Immature natural killer cell (primary cell): ENCODE results near the gene FLNB. TPM values are rescaled to one million over a fixed set of nuclear protein-coding genes. Genes with fewer than 3 reads are reported as not detected.

Experiments used
- DNase-seq, 3 donors: peaks; one replicate each; pipeline ENCODE4 v3.0.0; 2022; ENCODE audit warnings: mixed read lengths in 1 of 3
- H3K27ac Mint-ChIP-seq, 6 donors: one replicate each; pipeline ENCODE4 v1.8.0; 2020; ENCODE audit warnings: mixed read lengths in 6 of 6, mild to moderate bottlenecking in 5 of 6, inconsistent platforms in 4 of 6, moderate library complexity in 3 of 6
- H3K27me3 Mint-ChIP-seq, 3 donors: one replicate each; pipeline ENCODE4 v1.8.0; 2020 to 2021; ENCODE audit warnings: low read depth in 3 of 3, mild to moderate bottlenecking in 3 of 3, mixed read lengths in 3 of 3, moderate library complexity in 3 of 3, inconsistent platforms in 1 of 3
- H3K36me3 Mint-ChIP-seq, 3 donors: one replicate each; pipeline ENCODE4 v1.8.0; 2020; ENCODE audit warnings: mixed read lengths in 3 of 3, inconsistent platforms in 2 of 3, mild to moderate bottlenecking in 2 of 3
- H3K4me1 Mint-ChIP-seq, 2 donors: one replicate each; pipeline ENCODE4 v1.8.0; 2020; ENCODE audit warnings: inconsistent platforms in 2 of 2, mild to moderate bottlenecking in 2 of 2, mixed read lengths in 2 of 2, moderate library complexity in 1 of 2
- H3K4me3 Mint-ChIP-seq, 5 donors: one replicate each; pipeline ENCODE4 v1.8.0; 2020; ENCODE audit warnings: mild to moderate bottlenecking in 5 of 5, mixed read lengths in 5 of 5, inconsistent platforms in 3 of 5, moderate library complexity in 3 of 5
- H3K9me3 Mint-ChIP-seq, 6 donors: one replicate each; pipeline ENCODE4 v1.8.0; 2020; ENCODE audit warnings: mild to moderate bottlenecking in 6 of 6, mixed read lengths in 6 of 6, inconsistent platforms in 4 of 6, moderate library complexity in 3 of 6
- polyA plus RNA-seq, 3 donors: library from polyadenylated mRNA; unstranded; fragments of 300-500 nt; fragmentation: Illumina TruSeq; gene quantifications; one replicate each; pipeline ENCODE4 v1.2.3, GENCODE V29; 2021

The FLNB gene
- polyA plus RNA-seq, 3 donors from 2014 or later = 0.94 to 14.9 (median 7.5) TPM

DNA sequence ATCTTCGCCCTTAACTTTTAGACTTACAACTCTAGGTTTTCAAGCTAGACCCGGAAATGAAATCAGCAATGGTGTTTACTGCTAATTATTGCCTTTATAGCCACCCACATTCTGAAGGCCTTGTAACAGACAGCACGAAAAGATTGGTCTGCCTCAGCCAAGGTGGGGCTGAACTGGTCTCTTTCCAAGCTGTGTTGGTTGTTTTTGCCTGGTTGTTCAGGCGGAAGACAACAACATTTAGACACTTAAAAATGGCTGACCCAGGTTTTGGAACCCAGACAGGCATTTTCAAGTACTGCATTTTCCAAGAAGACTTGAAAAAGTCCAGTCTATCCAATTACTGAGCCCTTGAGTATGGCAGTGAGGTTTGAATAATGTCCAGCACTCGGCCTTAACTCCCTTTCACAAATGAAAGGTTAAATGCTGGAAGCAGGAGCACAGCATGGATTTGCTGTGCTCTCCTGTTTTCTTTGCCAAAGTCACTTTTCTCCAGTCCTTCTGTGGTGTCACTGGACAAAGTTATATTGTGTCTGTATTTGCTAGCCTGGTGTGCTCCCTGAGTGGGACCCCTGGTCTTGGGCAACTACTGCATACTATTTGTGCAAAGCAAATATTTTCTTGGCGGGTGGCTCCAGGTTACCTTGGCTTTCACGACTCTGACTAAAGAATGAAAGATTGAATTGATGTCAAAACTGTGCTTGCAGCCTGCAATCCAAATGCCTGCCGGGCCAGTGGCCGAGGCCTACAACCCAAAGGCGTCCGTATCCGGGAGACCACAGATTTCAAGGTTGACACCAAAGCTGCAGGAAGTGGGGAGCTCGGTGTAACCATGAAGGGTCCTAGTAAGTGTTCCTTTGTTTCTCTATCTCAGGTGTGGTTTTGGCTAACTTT, 93.5 kb downstream of the FLNB start:
- DNase-seq = peak; percentile 13 to 31 (median 17)
- Mint-ChIP-seq H3K9me3 (peaks cover 0 to 1% (median 0%) of the 10 kb centered on the region in 6 donors), H3K27me3 (no peaks in the 10 kb centered on the region), H3K4me3 (peak overlapping the region in 1 of 5 donors; percentile 35), H3K4me1 (peaks cover 0 to 9% of the 10 kb centered on the region in 2 donors), H3K27ac (no peak overlapping the region), H3K36me3 (peaks cover 7 to 36% (median 14%) of the 10 kb centered on the region in 3 donors)

DNA sequence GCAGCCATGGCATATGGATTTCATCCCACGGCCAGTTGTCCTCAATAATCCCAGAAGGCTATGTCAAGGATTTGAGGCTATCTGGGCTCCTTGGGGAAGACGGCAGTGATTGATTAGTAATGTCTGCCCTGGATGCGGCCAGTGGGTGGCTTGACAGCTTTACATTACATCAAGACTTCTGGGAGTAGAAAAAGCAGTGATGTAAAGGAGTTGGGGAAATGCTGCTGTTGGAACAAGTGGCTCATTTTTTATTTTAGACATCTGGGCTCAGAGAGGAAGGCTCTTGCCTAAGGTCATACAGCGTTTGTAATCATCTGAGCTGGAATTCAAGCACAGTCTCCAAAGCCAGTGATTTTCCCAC, 94.1 kb downstream of the FLNB start:
- peaks cover 10 to 39% (median 17%) of the 10 kb centered on the region in 3 donors for H3K36me3 Mint-ChIP-seq
- peaks cover 0 to 9% of the 10 kb centered on the region in 2 donors for H3K4me1 Mint-ChIP-seq
- H3K27ac Mint-ChIP-seq = no peak overlapping the region
- no peaks in the 10 kb centered on the region for H3K27me3 Mint-ChIP-seq
- DNase-seq = no peak
- H3K4me3 Mint-ChIP-seq = peak overlapping the region in 1 of 5 donors; percentile 35
- H3K9me3 Mint-ChIP-seq = peaks cover 0 to 1% (median 0%) of the 10 kb centered on the region in 6 donors

DNA sequence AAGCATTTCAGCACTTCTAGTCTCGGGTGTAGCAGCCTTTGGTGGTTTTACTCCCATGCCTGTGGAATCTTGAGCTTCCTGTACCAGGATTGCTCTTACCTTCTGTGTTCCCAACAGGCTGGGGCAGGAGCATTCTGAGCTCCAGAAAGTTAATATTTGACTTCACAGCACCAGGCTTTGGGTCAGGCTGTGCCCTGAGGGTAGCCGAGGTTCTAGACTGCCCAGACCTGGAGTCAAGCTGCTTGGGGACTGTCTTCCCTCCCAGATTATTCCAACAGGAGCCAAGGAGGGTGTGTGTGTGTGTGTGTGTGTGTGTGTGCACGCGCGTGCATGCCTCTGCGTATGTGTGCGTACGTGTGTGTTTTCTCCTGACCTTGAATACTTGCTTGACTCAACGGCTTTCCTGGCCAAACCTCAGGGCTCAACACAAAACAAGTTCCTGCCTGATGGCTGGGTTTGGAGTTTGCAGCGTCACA, 94.8 kb downstream of the FLNB start:
- H3K9me3 Mint-ChIP-seq = peaks cover 0 to 1% (median 0%) of the 10 kb centered on the region in 6 donors
- peaks cover 0 to 9% of the 10 kb centered on the region in 2 donors for H3K4me1 Mint-ChIP-seq
- no peaks in the 10 kb centered on the region for H3K27me3 Mint-ChIP-seq
- no peak overlapping the region for H3K4me3 Mint-ChIP-seq
- DNase-seq = no peak
- no peak overlapping the region for H3K27ac Mint-ChIP-seq
- H3K36me3 Mint-ChIP-seq = peaks cover 12 to 45% (median 18%) of the 10 kb centered on the region in 3 donors

DNA sequence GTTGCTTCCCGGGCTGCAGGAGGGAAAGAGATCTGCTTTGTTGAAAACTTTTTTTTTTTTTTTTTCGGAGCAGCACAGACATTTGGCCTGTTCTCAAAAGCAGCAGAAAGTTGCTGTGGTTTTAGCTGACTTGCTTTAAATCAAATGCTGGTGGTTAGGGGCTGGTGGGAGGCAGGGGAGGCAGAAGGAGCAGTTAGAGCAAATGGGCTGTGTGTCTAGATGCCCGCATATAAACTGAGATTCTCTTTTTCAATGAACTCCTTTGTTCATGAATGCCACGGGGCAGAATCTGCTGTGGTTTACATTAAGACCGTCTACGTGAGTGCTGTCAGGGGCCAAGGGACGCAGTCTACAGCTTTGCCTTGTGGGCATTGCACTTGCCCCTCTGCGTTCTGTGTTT, 95.9 kb downstream of the FLNB start:
- no peak for DNase-seq
- Mint-ChIP-seq H3K4me1 (peaks cover 0 to 9% of the 10 kb centered on the region in 2 donors), H3K36me3 (peaks cover 20 to 47% (median 21%) of the 10 kb centered on the region in 3 donors), H3K27ac (no peak overlapping the region), H3K4me3 (no peak overlapping the region), H3K27me3 (peaks cover 0 to 2% (median 0%) of the 10 kb centered on the region in 3 donors), H3K9me3 (peaks cover 0 to 1% (median 0%) of the 10 kb centered on the region in 6 donors)

DNA sequence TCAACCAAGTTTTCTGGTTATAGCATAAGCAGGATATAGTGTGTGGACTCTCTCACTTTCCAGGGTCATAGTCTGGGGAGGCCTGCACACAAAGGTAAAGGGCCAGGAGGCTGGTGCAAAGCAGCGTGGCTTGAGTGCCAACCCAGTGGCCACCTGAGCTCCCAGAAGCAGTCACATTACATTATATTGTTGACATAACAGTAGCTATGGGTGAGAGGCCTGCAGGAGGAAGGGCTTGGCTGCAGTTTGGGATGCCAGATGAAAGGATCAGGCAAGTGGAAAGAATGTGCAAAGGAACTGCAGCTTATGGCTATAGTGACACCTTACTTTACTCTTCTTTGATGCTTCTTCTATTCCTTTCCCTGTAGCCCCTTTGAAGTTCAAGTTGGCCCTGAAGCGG, 96.5 kb downstream of the FLNB start:
- no peak overlapping the region for H3K27ac Mint-ChIP-seq
- H3K4me3 Mint-ChIP-seq = no peak overlapping the region

DNA sequence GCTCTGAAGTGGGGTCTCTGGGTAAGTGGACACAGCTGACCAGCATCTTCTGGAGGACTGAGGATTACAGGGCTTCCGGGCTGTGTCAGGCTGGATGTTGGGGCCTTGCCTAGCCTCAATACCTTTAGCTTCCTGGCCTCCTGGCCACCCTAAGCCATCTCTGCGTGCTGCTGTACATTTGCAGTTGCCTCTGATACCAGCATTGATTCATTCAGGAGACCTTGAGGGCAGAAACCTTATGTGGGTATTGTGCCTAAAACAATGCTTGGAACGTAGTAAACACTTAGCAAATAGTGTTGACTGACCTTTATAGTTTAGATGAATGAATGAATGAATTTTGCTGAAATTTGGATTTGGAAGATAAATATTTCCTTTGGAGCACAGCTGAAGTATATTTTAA, 97.0 kb downstream of the FLNB start:
- Mint-ChIP-seq H3K27ac (no peak overlapping the region), H3K27me3 (peaks cover 0 to 2% (median 0%) of the 10 kb centered on the region in 3 donors), H3K9me3 (no peaks in the 10 kb centered on the region), H3K4me1 (peaks cover 0 to 9% of the 10 kb centered on the region in 2 donors), H3K36me3 (peaks cover 22 to 52% (median 29%) of the 10 kb centered on the region in 3 donors), H3K4me3 (no peak overlapping the region)
- no peak for DNase-seq

More for the DNA sequence above, 96.5 kb downstream of the FLNB start:
- peaks cover 0 to 9% of the 10 kb centered on the region in 2 donors for H3K4me1 Mint-ChIP-seq
- peaks cover 24 to 49% (median 26%) of the 10 kb centered on the region in 3 donors for H3K36me3 Mint-ChIP-seq
- DNase-seq = no peak
- H3K27me3 Mint-ChIP-seq = peaks cover 0 to 2% (median 0%) of the 10 kb centered on the region in 3 donors
- no peaks in the 10 kb centered on the region for H3K9me3 Mint-ChIP-seq

DNA sequence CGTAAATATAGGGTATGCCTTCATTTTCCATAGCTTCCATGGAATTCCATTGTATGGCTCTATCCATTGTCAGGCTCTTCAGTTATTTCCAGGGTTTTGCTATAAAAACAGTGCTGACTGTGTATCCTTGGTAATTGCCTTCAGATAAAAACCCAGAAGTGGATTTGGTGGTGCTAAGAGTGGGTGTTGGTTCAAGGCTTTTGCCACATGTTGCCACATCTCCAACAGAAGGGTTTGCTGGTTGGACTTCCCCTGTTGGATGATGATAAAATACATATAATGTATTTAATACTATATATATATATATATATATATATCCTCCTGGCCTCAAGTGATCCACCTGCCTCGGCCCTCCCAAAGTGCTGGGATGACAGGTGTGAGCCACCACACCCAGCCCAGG, 97.8 kb downstream of the FLNB start:
- peaks cover 0 to 2% (median 0%) of the 10 kb centered on the region in 3 donors for H3K27me3 Mint-ChIP-seq
- peaks cover 26 to 57% (median 29%) of the 10 kb centered on the region in 3 donors for H3K36me3 Mint-ChIP-seq
- H3K4me3 Mint-ChIP-seq = no peak overlapping the region
- H3K4me1 Mint-ChIP-seq = peaks cover 0 to 9% of the 10 kb centered on the region in 2 donors
- no peak for DNase-seq
- H3K27ac Mint-ChIP-seq = no peak overlapping the region
- H3K9me3 Mint-ChIP-seq = no peaks in the 10 kb centered on the region

DNA sequence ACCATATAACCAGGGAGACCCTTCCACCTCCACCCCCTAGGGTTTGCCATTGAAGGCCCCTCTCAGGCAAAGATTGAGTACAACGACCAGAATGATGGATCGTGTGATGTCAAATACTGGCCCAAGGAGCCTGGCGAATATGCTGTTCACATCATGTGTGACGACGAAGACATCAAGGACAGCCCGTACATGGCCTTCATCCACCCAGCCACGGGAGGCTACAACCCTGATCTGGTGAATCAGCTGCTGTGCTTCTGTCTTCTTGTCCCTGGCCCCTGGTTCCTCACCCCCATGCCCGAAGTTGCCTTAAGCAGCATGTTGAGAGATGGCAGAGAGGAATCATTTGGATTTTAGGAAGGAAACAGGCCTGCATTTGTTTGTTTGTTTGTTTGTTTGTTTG, 98.4 kb downstream of the FLNB start:
- no peaks in the 10 kb centered on the region for H3K9me3 Mint-ChIP-seq
- peaks cover 29 to 54% (median 32%) of the 10 kb centered on the region in 3 donors for H3K36me3 Mint-ChIP-seq
- peaks cover 0 to 2% (median 0%) of the 10 kb centered on the region in 3 donors for H3K27me3 Mint-ChIP-seq
- DNase-seq = no peak
- H3K4me3 Mint-ChIP-seq = no peak overlapping the region
- H3K4me1 Mint-ChIP-seq = peaks cover 0 to 9% of the 10 kb centered on the region in 2 donors
- no peak overlapping the region for H3K27ac Mint-ChIP-seq

DNA sequence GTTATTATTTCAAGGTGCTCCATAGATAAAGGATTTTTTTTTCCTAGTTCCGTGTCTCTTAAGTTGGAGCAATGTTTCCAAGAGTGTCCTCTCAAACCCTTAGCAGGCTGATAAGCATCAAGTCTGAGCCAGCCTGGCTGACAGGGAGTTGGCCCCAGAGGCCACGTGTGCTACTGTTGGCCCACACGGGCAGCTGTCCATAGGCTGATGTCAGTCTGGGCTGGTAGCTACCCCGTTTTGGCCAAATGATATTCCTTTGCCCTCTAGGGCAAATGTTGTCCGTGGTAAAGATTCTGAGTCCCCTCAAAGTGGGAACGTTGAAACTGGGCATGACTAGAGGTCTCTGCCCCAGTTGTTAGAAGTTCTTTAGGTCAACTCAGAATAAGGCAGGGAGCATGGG, 99.4 kb downstream of the FLNB start:
- Mint-ChIP-seq H3K9me3 (no peaks in the 10 kb centered on the region), H3K27me3 (peaks cover 0 to 2% (median 0%) of the 10 kb centered on the region in 3 donors), H3K27ac (no peak overlapping the region), H3K4me3 (no peak overlapping the region), H3K36me3 (peaks cover 31 to 54% (median 32%) of the 10 kb centered on the region in 3 donors), H3K4me1 (peaks cover 0 to under 1% of the 10 kb centered on the region in 2 donors)
- DNase-seq = no peak

DNA sequence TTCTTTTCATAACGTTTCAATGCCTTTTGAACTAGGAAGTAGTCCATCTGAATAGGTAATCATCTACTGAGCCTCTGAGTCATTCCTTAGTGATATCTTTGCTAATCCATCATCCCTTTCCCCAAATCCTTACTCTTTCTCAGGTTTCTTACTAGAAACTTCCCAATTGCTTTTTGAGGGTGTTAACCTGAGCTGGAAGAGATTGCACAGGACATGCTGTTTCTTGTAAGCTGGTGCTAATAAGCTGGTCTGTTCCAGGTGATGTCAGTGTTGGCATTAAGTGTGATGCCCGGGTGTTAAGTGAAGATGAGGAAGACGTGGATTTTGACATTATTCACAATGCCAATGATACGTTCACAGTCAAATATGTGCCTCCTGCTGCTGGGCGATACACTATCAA, 101.5 kb downstream of the FLNB start:
- DNase-seq = no peak
- H3K9me3 Mint-ChIP-seq = no peaks in the 10 kb centered on the region
- H3K4me3 Mint-ChIP-seq = no peak overlapping the region
- H3K36me3 Mint-ChIP-seq = peaks cover 33 to 55% (median 44%) of the 10 kb centered on the region in 3 donors
- peaks cover 0 to 3% (median 2%) of the 10 kb centered on the region in 3 donors for H3K27me3 Mint-ChIP-seq
- H3K27ac Mint-ChIP-seq = no peak overlapping the region
- H3K4me1 Mint-ChIP-seq = peaks cover 0 to 5% of the 10 kb centered on the region in 2 donors

DNA sequence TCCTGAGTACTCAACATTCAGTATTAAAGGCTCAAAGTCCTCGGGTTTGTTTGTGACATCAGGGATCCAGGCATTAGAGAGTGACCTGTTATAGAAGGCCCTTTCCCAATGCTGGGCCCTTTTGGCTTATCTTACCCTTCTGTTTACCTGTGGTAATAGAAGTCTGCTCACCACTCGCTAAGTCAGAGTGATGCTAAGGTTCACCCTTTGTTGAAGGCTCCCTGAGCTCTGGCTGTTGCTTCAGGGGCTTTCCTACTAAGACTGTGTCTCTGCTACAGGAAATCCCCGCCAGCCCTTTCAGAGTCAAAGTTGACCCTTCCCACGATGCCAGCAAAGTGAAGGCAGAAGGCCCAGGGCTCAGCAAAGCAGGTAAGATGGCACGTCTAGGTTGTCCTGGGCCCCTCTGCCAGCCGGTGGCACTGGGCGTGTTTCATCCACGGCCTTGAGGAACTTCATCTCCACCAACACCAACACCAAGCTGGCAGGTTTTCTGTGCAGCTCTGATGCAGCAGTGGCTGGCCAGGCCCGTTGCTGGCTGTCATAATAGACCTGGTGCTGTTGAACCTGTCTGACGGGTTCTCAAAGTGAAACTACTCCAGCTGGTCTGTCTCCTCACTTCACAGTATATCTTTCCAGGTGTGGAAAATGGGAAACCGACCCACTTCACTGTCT, 103.4 kb downstream of the FLNB start:
- peaks cover 2 to 10% (median 2%) of the 10 kb centered on the region in 3 donors for H3K27me3 Mint-ChIP-seq
- no peaks in the 10 kb centered on the region for H3K9me3 Mint-ChIP-seq
- peaks cover 33 to 51% (median 39%) of the 10 kb centered on the region in 3 donors for H3K36me3 Mint-ChIP-seq
- no peak overlapping the region for H3K4me3 Mint-ChIP-seq
- H3K27ac Mint-ChIP-seq = peak overlapping the region in 1 of 6 donors; percentile 46
- H3K4me1 Mint-ChIP-seq = peaks cover 14 to 24% of the 10 kb centered on the region in 2 donors
- DNase-seq = no peak

DNA sequence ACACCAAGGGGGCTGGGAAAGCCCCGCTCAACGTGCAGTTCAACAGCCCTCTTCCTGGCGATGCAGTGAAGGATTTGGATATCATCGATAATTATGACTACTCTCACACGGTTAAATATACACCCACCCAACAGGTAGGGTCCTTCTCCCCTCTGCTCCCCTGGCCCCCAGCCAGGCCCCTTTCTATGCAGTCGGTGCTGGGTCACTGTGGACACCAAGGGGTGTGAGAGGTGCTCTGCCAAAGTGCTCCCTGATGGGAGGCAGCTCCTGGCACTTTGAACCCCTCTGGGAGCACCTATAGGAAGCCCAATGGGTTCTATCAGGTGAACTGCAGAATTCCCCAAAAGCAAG, 103.9 kb downstream of the FLNB start:
- Mint-ChIP-seq H3K36me3 (peaks cover 33 to 53% (median 39%) of the 10 kb centered on the region in 3 donors), H3K27me3 (peaks cover 2 to 10% (median 3%) of the 10 kb centered on the region in 3 donors), H3K9me3 (no peaks in the 10 kb centered on the region), H3K4me1 (peaks cover 17 to 29% of the 10 kb centered on the region in 2 donors), H3K4me3 (no peak overlapping the region), H3K27ac (peak overlapping the region in 1 of 6 donors; percentile 43)
- DNase-seq = no peak

DNA sequence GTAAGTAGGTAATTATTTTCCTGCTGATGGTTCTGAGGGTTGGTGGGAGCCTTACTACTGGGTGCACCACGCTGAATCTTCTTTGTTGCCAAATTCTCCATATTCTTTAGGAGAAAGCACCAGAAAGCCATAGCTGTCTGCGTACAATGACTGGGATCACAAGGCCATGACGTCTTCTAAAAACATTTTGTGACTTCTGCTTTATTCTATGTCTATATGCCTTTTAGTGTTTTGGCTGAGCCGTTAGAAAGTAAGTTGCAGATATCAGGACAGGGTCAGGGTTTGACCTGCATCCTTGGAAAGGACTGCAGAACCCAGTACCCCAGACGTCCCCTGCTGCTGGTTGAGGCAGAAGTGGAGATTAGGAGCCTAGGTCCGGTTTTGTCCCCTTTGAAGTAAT, 107.0 kb downstream of the FLNB start:
- Mint-ChIP-seq H3K36me3 (peaks cover 21 to 49% (median 26%) of the 10 kb centered on the region in 3 donors), H3K9me3 (no peaks in the 10 kb centered on the region), H3K4me1 (peaks cover 17 to 34% of the 10 kb centered on the region in 2 donors), H3K27ac (peak overlapping the region in 1 of 6 donors; percentile 45), H3K27me3 (peaks cover 2 to 8% (median 3%) of the 10 kb centered on the region in 3 donors), H3K4me3 (no peak overlapping the region)
- no peak for DNase-seq
